Heart right ventricle (tissue), 16 donors: ENCODE measurements around the gene BTG3. TPM values are rescaled to one million over a fixed set of nuclear protein-coding genes. Genes with fewer than 3 reads are reported as not detected.

Source experiments
- ATAC-seq, 8 donors: fragments of 200-7000 bp; cut with Tn5 transposase; one replicate each; pipeline ENCODE4 v1.9.1; 2020; ENCODE audit warnings: mild to moderate bottlenecking in 8 of 8, moderate library complexity in 8 of 8, moderate number of reproducible peaks in 1 of 8
- DNase-seq, 2 donors: peaks; one replicate each; pipeline ENCODE4 v3.0.0-alpha.2; 2020
- H3K27ac ChIP-seq, 10 donors: fragments of 200-600 bp; sonication (generic) in 2 of 10; one replicate each; pipeline versions ENCODE4 v1.5.0 to v1.8.0; 2020 to 2022; ENCODE audit warnings: mild to moderate bottlenecking in 3 of 10
- H3K27me3 ChIP-seq, 7 donors: fragments of 200-600 bp; one replicate each; pipeline ENCODE4 v1.8.0; 2021 to 2022; ENCODE audit warnings: mild to moderate bottlenecking in 2 of 7
- H3K36me3 ChIP-seq, 9 donors: fragments of 200-600 bp; sonication (generic) in 1 of 9; one replicate each; pipeline versions ENCODE4 v1.5.0 to v1.8.0; 2020 to 2022; ENCODE audit warnings: mild to moderate bottlenecking in 2 of 9
- H3K4me1 ChIP-seq, 9 donors: fragments of 200-600 bp; sonication (generic) in 1 of 9; one replicate each; pipeline versions ENCODE4 v1.5.0 to v1.8.0; 2020 to 2022; ENCODE audit warnings: mild to moderate bottlenecking in 4 of 9
- H3K4me3 ChIP-seq, 10 donors: fragments of 200-600 bp; sonication (generic) in 2 of 10; one replicate each; pipeline versions ENCODE4 v1.5.0 to v1.8.0; 2020 to 2022; ENCODE audit warnings: mild to moderate bottlenecking in 7 of 10, moderate library complexity in 2 of 10
- H3K9me3 ChIP-seq, 11 donors: fragments of 200-600 bp in 10 of 11; sonication (generic) in 2 of 11; one replicate each; pipeline versions ENCODE4 v1.5.0 to v1.8.0; 2013 to 2022; ENCODE audit warnings: mild to moderate bottlenecking in 2 of 11, control low read depth in 1 of 11, moderate library complexity in 1 of 11
- CTCF ChIP-seq, 9 donors: fragments of 200-600 bp; sonication (generic) in 2 of 9; IDR thresholded peaks; one replicate each; pipeline versions ENCODE4 v1.5.0 to v1.8.0; 2021 to 2022; ENCODE audit warnings: antibody characterized with exemption in 9 of 9, mild to moderate bottlenecking in 5 of 9, moderate library complexity in 1 of 9
- WGBS, 2 donors: extraction: QIAGEN DNeasy Blood & Tissue Kit; methylation state at CpG; one replicate each; pipeline ENCODE4 v1.1.7; 2013; ENCODE audit warnings: inconsistent platforms in 1 of 2; 5-methylcytosine and 5-hydroxymethylcytosine counted together
- intact Hi-C, 10 donors: fragments of 100-400 bp; cut with DNase I; formaldehyde crosslinking; loops; one replicate each; pipeline versions ENCODE4 v1.11.1 to v1.14.2; 2022
- polyA plus RNA-seq, 2 donors: library from polyadenylated mRNA; stranded (reverse); fragments of 200-250 nt; gene quantifications; one replicate each; pipeline ENCODE4 v1.2.3, GENCODE V29; 2013
- total RNA-seq, 10 donors: library from RNA; stranded (reverse); fragmentation: NEBNext Ultra II Directional in 3 of 10; extraction: Animal tissue kit (Norgen Biotek cat#: 25700) in 3 of 10; gene quantifications; one replicate each; pipeline versions ENCODE4 v1.2.1 to v1.2.4, GENCODE V29; 2021 to 2023
- donor health status: Arrhythmogenic right ventricular cardiomyopathy.
- donor health status: ischemic (EF 13 %, LVEDD 7.1; RV severe dilation, severe dysfunction).
- donor health status: healthy with polysubstance abuse.
- donor health status: DM: no; HTN: yes; CAD: no.
- donor health status: DM: no; HTN: no; CAD: no.
- donor health status: ischemic (EF 25% LVEDD 6.9; RV normal size, moderate dysfunction).
- donor health status: ischemic (EF 25% LVEDD 5.7; RV mildly dilated, moderate dysfunction).
- donor health status: healthy.
- donor health status: DM: yes; HTN: yes; CAD: no.
- donor health status: Ischemic cardiomyopathy.
- donor health status: ischemic (EF 35%, LVEDD 5.7; RV mildly dilated, moderate dysfunction).
- donor health status: nonischemic (EF 11% LVEDD 7.7; RV severe dilation, severe dysfunction).
- donor health status: DM: yes; HTN: yes; CAD: no.
- donor health status: PGD.
- donor health status: ischemic (EF 29% LVEDD 5.4; RV normal size, mild dysfunction).
- donor health status: nonischemic (EF 23%, LVEDD 6.1; RV moderate dilation, normal function).

Gene BTG3
- total and polyA plus RNA-seq, 12 donors, result 2.4 to 13.2 (median 5.5) TPM

DNA sequence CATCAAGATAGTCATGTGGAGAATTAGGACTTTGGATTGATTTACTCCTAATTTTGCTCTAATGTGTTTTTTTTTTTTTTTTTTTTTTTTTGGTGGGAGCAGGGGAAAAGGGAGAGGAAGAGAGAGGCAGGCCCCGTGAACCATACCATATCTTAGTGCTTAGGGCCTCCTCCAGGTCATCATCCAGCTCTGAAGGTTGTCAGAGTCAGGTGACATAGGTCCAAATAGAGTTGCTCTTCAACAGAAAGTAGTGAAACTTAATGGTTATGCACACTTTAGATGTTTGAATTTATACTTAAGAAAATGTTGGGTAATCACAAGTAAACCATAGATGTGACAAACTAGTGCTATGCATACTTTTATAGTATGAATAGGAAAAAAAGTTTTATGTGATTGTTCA, 67.7 kb downstream of the BTG3 start:
- no peak for DNase-seq
- WGBS, 2 donors, result 71 to 74% methylated on average over 1 of the region's 1 CpG
- no peaks in the 10 kb centered on the region for H3K27me3 ChIP-seq
- H3K4me1 ChIP-seq, result peaks cover 0 to 44% (median 15%) of the 10 kb centered on the region in 9 donors
- intact Hi-C loops, result loop anchor here in 2 of 10 donors (5.0 kb wide), 1 partner anchor 33 kb away; the partner anchor contains the start of gene CXADR (in 2 of the 2)
- TF ChIP-seq CTCF (IDR thresholded peaks at IDR 0.05), result no peak
- no peak for ATAC-seq
- H3K27ac ChIP-seq, result no peak overlapping the region
- H3K9me3 ChIP-seq, result no peaks in the 10 kb centered on the region
- H3K36me3 ChIP-seq, result no peaks in the 10 kb centered on the region
- no peak overlapping the region for H3K4me3 ChIP-seq

Other genes starting within 250 kb of the BTG3 start
- gene CXADR, start 99.9 kb downstream of the BTG3 start, total RNA-seq, result 10 to 100 TPM; 16.7 to 42.1 (median 28.5) TPM
- gene CXADR, start 99.9 kb downstream of the BTG3 start, polyA plus RNA-seq, result 1 to 10 TPM; 6.4 to 9.2 TPM
- 10 to 100 TPM in 6 of 10 donors, 1 to 10 TPM in 4; 6.2 to 18.9 (median 11.6) TPM for gene C21orf91, start 206.5 kb upstream of the BTG3 start, total RNA-seq
- gene C21orf91, start 206.5 kb upstream of the BTG3 start, polyA plus RNA-seq, result 1 to 10 TPM; 2.3 to 2.6 TPM